WTC11 (cell line): ENCODE measurements around the gene TCF12.
A peak's percentile ranks its signal among the peaks of the same experiment; 100 is the strongest.

Source experiments
- JUN ChIP-seq: sonication (generic); formaldehyde crosslinking; IDR thresholded peaks from 2 replicates; pipeline ENCODE4 v1.8.0; 2023; ENCODE audit warnings: mild to moderate bottlenecking, missing genetic modification reagents
- NFYB ChIP-seq: sonication (generic); formaldehyde crosslinking; conservative IDR thresholded peaks from 2 replicates; pipeline ENCODE4 v1.8.0; 2022; ENCODE audit warnings: low read depth, missing genetic modification reagents
- NR3C1 ChIP-seq: sonication (generic); formaldehyde crosslinking; conservative IDR thresholded peaks from 2 replicates; pipeline ENCODE4 v1.8.1; 2023; ENCODE audit warnings: low read depth, mild to moderate bottlenecking, missing genetic modification reagents
- RELA ChIP-seq: sonication (generic); formaldehyde crosslinking; IDR thresholded peaks from 2 replicates; pipeline ENCODE4 v1.8.1; 2022; ENCODE audit warnings: missing genetic modification reagents, mild to moderate bottlenecking, borderline replicate concordance
- ZNF263 ChIP-seq: sonication (generic); formaldehyde crosslinking; IDR thresholded peaks from 2 replicates; pipeline ENCODE4 v1.8.1; 2022; ENCODE audit warnings: low read depth, mild to moderate bottlenecking, moderate library complexity, missing genetic modification reagents
- TF ChIP-seq, protein P1 (sequence below): sonication (generic); formaldehyde crosslinking; IDR thresholded peaks from 2 replicates; pipeline ENCODE4 v1.8.1; 2022; ENCODE audit warnings: mild to moderate bottlenecking, missing genetic modification reagents, moderate library complexity, borderline replicate concordance
- TF ChIP-seq, protein P2 (sequence below): sonication (generic); formaldehyde crosslinking; IDR thresholded peaks from 2 replicates; pipeline ENCODE4 v1.8.1; 2022; ENCODE audit warnings: mild to moderate bottlenecking, moderate library complexity, missing genetic modification reagents
- TF ChIP-seq, protein P3 (sequence below): fragments of 200-600 bp; IDR thresholded peaks from 2 replicates; pipeline ENCODE4 v1.8.0; 2022; ENCODE audit warnings: antibody characterized with exemption
- TF ChIP-seq, protein P4 (sequence below): sonication (generic); formaldehyde crosslinking; IDR thresholded peaks from 2 replicates; pipeline ENCODE4 v1.8.0; 2022; ENCODE audit warnings: mild to moderate bottlenecking, missing genetic modification reagents

GRCh38 chr15:57146506-57147201 lies 228.2 kb downstream of the TCF12 start:
- TF ChIP-seq, protein P1, sequence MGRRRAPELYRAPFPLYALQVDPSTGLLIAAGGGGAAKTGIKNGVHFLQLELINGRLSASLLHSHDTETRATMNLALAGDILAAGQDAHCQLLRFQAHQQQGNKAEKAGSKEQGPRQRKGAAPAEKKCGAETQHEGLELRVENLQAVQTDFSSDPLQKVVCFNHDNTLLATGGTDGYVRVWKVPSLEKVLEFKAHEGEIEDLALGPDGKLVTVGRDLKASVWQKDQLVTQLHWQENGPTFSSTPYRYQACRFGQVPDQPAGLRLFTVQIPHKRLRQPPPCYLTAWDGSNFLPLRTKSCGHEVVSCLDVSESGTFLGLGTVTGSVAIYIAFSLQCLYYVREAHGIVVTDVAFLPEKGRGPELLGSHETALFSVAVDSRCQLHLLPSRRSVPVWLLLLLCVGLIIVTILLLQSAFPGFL (CRISPR knock-in tag): no peak
- TF ChIP-seq NR3C1 (CRISPR knock-in tag) (no peak), JUN (CRISPR knock-in tag) (no peak), NFYB (CRISPR knock-in tag) (no peak), ZNF263 (no peak), RELA (CRISPR knock-in tag) (no peak)
- TF ChIP-seq, protein P2, sequence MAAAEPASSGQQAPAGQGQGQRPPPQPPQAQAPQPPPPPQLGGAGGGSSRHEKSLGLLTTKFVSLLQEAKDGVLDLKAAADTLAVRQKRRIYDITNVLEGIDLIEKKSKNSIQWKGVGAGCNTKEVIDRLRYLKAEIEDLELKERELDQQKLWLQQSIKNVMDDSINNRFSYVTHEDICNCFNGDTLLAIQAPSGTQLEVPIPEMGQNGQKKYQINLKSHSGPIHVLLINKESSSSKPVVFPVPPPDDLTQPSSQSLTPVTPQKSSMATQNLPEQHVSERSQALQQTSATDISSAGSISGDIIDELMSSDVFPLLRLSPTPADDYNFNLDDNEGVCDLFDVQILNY (CRISPR knock-in tag): no peak
- TF ChIP-seq, protein P3, sequence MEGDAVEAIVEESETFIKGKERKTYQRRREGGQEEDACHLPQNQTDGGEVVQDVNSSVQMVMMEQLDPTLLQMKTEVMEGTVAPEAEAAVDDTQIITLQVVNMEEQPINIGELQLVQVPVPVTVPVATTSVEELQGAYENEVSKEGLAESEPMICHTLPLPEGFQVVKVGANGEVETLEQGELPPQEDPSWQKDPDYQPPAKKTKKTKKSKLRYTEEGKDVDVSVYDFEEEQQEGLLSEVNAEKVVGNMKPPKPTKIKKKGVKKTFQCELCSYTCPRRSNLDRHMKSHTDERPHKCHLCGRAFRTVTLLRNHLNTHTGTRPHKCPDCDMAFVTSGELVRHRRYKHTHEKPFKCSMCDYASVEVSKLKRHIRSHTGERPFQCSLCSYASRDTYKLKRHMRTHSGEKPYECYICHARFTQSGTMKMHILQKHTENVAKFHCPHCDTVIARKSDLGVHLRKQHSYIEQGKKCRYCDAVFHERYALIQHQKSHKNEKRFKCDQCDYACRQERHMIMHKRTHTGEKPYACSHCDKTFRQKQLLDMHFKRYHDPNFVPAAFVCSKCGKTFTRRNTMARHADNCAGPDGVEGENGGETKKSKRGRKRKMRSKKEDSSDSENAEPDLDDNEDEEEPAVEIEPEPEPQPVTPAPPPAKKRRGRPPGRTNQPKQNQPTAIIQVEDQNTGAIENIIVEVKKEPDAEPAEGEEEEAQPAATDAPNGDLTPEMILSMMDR: peak; percentile 45
- TF ChIP-seq, protein P4, sequence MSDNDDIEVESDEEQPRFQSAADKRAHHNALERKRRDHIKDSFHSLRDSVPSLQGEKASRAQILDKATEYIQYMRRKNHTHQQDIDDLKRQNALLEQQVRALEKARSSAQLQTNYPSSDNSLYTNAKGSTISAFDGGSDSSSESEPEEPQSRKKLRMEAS (CRISPR knock-in tag): no peak
